Hypothalamus (tissue), 51 donors: ENCODE data around the gene MYT1.
"Not testable (repeated sequence)": the region's sequence is repeated elsewhere in the genome, so short reads cannot be mapped to it uniquely, and the experiment has no call there.

Source experiments
- DNase-seq, 51 donors: peaks; one replicate each; lab custom pipeline; 2025; lab: John Stamatoyannopoulos, UW

The MYT1 gene

DNA sequence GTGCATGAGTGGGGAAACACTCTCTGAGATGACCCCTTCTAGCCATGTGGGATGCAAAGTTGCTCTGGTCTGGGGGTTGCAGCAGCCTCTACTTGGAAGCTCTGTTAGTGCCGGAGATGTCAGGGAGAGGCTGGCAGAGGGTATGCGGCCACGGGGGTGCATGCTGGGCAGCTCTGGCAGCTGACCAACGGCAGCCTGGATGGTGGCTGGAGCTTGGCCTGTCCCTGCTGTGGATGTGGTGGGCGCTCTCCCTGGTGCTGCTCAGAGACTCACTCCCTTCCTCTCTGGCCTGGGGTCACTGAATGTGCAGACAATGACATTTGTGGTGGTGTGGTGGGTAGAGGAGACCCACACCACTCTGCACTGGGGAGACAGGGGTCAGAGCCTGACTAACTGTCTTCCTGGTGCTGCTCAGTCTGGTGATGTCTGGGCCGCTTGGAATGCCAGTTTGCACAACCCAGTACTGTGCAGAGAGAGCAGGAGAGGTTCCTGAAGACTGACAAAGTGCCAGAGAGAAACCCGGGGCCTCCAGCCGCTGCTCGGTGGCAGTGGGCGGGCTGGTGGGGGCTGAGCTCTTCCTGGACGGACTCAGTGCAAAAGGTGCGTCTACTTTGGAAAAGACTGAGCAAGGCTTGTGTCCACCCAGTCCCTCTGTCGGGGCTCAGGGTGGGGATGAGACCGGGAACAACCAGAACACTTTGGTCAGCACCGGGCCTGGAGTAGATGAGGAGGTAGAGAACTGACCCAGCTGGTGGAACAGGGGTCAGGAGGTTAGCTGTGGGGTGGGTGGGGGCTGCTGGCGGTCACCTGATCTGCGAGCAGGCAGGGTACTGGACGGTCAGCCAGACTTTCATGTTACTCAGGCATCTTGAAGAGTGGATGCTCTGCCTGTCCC is 2.7 kb downstream of the MYT1 start:
- DNase-seq: peak in 1 of 51 donors; percentile 21

DNA sequence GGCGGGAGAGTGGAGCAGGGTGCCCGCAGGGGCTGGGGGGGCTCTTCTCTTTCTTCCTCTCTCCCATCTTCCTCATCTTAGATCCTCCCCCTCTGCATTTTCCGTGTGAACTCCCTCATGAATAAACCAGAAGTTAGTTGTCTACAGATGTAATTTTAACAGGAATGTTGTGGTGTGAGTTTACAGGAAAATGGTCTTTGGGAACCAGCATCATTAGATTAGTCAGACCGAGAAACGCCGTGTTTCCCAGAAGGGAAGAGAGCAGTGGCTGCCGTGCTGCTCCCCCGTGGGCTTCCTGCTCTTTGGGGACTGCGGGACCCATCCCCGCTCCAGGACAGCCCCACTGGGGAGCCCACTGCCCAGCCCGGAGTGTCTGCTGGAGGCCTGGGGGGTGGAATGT is 3.4 kb downstream of the MYT1 start:
- DNase-seq: no peak

DNA sequence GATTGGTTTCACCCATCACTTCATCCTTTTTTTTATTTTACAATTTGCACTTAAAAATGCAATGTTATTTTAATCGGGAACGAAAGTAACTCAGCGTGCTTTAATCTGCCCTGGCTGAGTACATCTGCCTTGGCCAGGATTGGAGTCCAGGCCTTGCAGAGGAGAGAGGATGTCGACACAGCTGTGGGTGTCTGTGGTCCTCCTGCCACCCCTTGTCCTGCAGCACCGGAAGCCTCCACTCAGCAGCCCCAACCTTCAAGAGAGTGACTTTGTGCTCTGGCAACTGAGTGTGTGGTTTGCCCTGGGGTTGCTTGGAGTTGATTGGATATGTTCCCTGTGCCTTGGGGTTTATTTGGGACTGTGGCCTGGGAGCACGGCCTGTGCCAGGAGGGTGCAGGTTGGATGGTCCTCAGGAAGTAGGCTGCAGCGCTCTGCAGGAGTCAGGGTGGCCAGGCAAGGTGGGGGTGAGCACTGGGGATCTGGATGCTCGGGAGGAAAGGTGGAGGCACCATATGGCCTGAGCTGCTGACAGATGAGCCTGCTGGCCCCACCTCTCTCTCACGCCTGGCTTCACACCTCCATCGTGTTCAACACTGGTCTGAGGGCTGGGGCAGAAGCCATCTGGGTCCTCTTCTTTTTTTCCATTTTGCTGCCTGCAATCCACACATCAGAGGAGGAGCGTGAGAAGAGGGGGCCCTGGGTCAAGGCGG is 4.3 kb downstream of the MYT1 start:
- no peak for DNase-seq

DNA sequence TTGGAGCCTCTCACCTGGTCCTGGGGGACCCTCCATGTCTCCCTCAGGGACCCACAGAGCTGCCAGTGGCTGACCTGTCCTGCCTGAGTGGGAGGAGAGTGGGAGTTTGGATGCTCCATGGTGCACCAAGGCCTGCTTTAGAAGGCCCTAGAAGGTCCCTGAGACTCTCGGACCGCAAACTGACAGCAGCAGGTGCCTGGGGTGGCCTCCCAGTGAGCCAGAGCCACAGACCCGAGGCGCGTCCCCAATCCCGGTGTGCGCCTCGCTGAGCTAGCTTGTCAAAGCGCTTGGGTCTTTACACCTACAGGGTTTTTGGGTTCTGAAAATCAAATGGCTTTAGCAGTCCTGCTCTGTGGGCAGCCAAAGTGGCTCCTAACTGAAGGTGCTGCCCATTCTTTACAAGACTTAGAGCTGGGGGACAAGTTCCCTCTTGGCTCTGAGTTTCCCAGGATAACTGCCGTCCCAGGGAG is 4.9 kb downstream of the MYT1 start:
- DNase-seq: no peak

DNA sequence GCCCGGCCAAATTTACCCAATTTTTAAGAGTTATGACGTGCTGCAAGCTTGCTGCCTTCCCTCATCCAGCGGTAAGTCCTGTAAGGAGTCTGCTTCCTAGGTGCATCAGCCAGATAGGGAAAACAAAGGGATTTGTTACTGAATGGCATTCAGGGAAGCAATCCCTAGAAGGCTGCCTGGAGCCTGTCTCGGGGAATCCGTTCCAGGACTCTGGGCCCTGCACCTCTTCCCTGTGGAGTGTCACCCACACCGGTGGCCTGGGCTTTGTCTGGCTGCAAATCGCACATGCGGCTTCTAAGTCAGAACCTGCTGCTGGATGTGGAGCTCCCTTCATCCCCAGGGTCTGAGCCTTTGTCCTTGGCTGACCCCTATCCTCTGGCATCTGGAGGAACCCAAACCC is 7.0 kb downstream of the MYT1 start:
- DNase-seq: no peak

DNA sequence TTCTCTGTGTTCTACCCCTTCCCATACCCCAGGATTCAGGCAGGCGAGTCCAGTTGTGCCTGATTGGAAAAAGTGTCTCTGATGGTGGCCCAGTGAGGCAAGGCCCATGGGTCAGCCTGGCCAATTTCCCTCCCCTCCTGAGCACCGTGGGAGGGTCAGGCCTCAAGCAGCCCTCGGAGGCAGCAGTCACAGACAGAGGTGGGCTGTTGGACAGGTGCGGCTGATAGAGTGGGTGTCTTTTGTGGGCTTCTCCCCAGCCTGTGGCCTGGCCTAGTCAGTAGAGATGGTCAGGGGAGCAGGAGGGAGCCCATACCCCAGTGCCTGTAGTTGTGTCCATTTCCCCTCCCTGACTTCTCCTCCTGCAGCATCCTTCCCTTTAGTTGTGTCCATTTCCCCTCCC is 8.9 kb downstream of the MYT1 start:
- DNase-seq: no peak

DNA sequence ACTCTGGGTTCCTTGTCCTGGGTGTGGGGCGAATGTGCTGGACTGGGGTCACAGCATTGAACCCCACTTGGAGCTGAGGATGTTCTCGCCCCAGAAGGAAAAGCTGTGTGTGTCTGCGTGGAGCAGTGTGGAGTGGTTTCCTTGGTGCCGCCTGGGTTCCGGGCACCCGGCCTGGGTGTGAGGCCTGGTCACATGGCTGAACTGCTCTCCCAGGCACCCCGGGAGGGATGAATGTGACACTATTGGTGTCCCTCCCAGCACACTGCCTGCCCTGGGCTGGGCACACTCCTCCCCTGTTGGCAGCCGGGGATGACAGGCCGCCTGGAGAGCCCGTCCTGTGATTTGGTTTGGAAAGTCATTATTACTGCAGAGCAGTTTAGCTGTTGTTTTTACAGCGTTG is 12.3 kb downstream of the MYT1 start:
- peak in 41 of 51 donors; percentile 19 to 82 (median 56) for DNase-seq

DNA sequence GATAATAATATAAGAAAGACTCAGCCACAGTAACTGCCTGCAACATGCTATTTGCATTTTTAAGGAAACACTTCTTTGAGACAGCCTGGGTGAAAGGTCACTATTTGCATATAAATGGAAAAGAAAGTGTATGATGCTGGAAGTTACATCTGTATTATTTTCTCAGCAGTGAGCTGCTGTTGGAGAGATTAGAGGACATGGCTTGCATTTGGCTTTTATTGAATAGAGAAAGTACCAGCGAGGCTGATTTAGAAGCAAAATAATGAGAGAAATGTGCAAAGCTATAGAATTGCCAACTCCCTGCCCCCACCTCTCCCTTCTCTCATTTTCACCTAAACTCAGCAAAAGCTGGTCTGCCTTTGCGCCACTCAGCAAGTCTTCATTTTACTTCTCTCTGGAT is 12.7 kb downstream of the MYT1 start:
- no peak for DNase-seq

- DNase-seq: no peak
Observed at GRCh38 chr20:64177384-64177783, 13.1 kb downstream of the MYT1 start.

DNA sequence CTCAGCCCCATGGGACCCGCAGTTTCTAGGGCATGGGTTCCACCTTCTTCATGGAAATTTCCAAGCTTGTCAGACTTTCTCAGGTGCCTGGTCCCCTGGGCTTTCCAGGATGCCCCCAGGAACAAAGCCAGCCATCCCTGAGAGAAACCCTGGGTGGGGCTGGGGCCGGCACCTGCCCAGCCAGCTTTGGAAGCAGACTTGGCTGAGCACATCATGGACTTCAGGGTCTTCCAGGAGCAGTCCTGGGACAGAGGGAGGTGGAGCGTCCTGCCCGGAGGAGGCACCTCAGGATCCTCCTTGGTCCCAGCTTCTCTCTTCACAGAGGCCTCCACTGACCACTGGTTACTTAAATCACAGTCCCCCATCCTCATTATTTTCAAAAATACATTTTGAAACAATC is 13.5 kb downstream of the MYT1 start:
- DNase-seq: no peak

GRCh38 chr20:64178925-64179324 is 14.7 kb downstream of the MYT1 start:
- DNase-seq: not testable (repeated sequence)

DNA sequence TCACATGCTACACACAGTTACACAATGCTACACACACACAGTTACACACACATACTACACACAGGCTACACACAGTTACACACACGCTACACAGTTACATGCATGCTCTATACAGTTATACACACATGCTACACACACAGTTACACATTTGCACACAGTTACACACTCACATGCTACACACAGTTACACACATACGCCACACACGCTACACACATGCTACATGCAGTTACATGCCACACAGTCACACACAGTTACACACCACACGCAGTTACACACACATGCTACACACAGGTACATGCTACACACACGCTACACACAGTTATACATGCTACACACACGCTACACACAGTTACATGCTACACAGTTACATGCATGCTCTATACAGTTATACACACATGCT is 15.6 kb downstream of the MYT1 start:
- DNase-seq: no peak

DNA sequence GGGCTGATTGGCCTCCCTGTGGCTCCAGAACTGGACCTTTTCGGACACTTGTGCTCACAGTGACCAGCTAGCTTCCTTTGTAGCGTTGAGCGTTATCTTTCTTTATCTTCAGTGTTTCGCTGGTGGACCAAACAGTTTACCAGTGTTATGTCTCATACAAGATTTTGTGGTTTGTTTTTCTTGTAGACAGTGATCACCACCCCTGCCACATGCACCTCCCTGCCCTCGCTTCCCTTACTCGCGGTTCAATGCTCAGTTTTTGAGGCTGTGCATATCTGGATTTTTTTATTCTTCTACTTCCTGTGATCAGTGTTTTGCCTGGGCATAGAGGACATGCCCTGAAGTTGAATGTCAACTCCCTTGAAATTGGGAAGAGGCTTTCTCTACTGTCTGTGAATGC is 16.4 kb downstream of the MYT1 start:
- DNase-seq: no peak

DNA sequence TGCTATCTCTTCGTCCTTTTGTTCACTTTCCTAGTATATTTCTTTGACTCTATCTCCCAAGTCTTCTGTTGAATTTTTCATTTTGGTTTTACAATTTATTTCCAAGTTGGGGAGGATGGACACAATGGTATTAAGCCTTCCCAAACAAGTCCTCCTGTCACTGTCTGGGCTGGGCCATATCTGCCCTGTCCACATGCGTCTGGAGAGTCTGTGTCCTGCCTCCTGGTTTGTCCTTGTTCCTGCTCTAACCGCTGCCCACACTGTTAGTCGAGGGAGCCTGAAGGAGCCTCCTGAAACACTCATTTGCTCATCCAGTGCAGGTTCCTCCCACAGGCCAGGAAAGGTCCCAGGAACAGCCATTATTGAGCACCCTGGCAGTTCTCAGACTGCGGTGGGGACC is 17.1 kb downstream of the MYT1 start:
- DNase-seq: no peak

GRCh38 chr20:64182146-64182865 is 18.1 kb downstream of the MYT1 start:
- no peak for DNase-seq

DNA sequence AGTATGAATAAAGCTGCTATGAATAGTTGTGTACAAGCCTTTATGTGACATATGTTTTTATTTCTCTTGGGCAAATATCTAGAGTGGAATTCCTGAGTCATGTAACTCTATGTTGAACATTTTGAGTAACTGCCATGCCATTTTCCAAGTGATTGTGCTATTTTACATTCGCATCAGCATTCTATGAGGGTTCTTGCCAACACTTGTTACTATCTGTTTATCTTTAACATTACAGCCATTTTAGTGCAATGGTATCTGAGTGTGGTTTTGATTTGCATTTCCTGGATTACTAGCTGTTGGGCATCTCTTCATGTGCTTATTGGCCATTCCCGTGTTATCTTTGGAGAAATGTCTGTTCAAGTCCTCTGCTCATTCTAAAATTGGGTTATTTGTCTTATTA is 19.1 kb downstream of the MYT1 start:
- DNase-seq: no peak

- no peak for DNase-seq
Observed at GRCh38 chr20:64184795-64185194, 20.5 kb downstream of the MYT1 start.

DNA sequence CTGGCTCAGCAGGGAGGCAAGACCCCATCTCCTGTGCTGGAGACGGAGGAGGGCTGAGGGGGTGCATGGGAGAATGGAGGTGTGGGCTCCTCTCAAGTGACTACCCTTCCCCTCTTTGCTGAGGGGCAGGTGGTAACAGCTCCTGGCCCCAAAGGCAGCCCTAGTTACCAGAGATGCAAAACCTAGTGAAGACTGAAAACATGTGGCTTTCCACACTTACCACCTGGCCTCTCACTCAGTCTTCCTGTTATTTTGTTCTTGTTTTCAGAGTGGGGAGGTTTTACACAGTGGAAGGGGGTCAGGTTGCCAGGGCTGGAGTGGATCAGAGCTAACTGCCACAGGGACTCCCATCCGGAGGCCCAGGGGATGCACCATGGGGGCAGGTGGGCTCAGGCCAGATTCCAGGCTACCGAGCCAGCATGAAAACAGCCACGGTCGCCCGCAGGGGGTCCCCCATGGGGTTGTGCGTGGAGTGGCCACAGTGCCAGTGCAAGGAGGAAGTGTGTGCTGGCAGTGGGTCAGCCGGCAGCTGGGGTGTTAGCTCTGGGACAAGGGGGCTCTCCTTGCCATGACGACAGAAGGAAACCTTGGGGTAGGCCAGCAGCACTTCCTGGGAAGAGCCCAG is 21.1 kb downstream of the MYT1 start:
- DNase-seq: no peak

DNA sequence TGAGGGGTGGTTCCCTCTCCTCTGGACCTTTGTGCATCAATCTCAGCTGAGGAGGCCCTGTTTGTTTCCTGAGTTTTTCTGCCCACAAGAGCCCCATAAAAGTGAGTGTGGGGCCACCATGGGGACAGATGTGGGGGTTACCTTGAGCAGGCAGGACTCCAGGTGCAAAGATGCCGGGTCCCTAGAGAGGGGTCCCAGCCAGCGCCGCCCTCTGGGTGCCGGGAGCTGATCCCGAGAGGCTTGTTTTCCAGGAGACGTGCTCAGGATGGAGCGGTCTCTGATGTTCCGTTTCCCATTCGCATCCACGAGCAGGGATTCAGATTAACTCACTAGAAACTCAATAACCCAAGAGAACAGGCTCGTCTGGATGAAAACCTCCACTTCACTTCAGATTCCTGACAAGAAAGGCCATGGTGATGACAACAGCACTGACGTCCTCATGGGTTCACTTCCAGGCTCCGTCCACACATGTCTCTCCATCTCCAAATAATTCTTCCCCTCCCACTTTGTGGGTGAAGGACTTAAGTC is 21.9 kb downstream of the MYT1 start:
- DNase-seq: no peak

- DNase-seq: not testable (repeated sequence)
Observed at GRCh38 chr20:64187213-64187612, 23.0 kb downstream of the MYT1 start.

DNA sequence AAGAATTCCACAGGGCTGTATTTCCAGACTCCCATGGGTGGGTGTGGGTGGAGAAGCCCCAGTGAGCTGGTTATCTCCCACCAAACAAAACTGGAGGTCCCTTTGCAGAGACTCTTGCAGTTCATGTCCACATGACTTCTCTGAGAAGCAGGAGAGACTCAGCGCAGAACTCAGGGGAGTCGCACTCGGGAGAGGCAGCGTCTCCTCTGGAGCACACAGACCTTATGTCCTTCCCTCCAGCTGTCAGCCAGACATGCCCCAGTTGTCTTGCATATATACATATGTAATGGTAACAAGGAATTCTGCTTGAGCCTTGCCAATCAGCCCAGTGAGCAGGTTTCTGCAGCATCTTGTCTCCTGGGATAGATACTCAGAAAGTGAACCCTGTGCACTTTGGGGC is 23.8 kb downstream of the MYT1 start:
- no peak for DNase-seq
